Frontal cortex (tissue), 4 donors: Measurements from ENCODE around the gene KRTAP5-2. TPM values are rescaled to one million over a fixed set of nuclear protein-coding genes. Genes with fewer than 3 reads are reported as not detected.

Experiments
- DNase-seq, 2 donors: peaks; one replicate each; pipeline ENCODE4 v3.0.0; 2012; ENCODE audit warnings: low spot score in 2 of 2
- FAIRE-seq: peaks from 2 replicates; lab custom pipeline; 2012; peaks lifted over from hg19 to GRCh38; lab: Jason Lieb, UNC
- total RNA-seq: library from RNA; depleted of rRNA; stranded (reverse); fragments of >200 nt; gene quantifications from one replicate; pipeline ENCODE4 v1.2.3, GENCODE V29; 2014
- donor health status: control.
- donor health status: control.
- donor health status: control.

The KRTAP5-2 gene
- total RNA-seq, 1 donor from 2014 or later, result not detected

DNA sequence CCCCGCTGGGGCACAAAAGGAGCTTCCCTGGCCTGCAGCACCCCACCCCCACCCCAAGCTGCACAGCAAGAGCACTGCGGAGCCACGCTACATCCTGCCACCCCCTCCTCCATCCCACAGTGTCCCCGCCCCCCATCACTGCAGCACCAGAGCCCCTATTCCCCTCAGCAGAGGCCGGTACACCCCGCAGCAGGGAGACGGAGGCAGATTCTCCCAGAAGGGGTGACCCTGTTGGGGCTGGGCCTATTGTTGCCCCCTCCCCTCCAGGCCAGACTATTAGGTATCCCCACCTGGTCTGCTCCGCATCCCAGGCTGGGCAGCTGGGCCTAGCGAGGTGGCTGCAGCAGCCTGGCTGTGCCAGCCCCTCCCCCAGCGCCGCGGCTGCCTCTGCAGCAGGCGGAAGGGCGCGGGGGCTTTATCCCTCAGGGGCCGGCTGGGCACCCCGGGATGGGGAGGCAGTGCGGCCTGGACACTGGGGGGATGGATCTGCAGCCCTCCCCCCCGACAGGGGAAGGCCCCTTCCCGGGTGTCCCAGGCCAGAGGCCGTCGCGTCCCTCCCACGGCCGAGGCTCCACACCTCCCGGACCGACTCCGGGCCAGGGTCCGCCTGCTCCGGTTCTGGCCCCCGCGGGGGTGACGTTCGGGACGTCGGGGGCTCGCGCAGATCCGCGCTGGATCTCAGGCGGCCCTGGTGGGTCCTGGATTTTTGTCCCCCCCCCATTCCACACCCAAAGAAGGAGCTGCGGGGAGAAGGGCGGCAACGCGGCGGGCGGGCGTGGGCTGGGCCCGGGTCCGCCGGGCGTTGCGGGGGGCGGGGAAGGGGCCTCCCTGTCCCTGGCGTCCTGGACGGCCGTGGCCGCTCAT, 27.0 kb downstream of the KRTAP5-2 start:
- DNase-seq (peak in 1 of 2 donors; percentile 35), FAIRE-seq (no peak)

GRCh38 chr11:1570531-1570895, 27.6 kb downstream of the KRTAP5-2 start:
- DNase-seq, result peak in 1 of 2 donors; percentile 9
- no peak for FAIRE-seq

DNA sequence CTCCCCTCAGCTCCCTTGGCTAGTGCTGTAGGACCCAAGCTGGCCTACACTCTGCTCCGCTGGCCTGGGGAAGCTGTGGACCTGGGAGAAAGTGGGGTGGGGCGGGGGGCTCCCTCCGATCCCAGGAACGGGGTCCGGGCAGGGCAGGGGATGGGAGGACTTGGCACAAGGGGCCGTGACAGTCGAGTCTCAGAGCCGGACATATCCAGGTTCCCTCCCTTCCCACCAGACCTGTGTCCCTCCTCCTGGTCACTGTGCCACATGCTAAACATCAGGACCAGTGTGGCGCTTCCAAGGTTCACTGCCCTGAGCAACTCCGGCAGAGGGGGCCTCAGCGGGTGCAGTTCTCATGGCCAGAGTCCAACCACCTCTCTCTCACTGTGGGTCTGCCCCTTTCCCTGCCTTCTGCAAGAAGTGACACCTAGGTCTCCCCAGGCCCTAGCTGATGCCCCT, 28.1 kb downstream of the KRTAP5-2 start:
- peak in 1 of 2 donors; percentile 2 for DNase-seq
- no peak for FAIRE-seq

DNA sequence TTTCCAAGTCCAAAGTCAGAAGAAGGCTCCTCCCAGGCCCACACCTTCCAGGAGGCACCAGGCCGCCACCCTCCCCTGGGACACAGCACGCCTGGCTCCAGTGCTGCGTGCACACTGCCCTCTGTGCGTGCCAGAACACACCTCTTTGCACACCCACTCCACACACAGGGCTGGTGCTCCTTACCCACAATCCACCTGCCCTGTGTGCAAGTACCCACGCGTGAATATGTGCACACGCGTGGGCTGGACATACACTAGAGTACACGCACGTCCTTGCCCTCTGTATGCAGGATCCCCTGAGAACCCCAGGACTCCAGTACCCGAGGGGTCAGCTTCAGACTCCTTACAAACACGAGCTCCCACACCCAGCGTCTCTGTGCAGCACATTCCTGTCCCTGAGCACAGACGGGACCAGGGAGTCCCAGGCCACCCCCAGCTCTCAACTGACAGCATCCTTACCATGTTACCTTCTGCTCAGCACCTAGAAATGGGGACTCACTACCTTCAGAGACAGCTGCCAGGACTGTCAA, 28.8 kb downstream of the KRTAP5-2 start:
- FAIRE-seq, result no peak
- peak in 1 of 2 donors; percentile 8 for DNase-seq

GRCh38 chr11:1568441-1568911, 29.6 kb downstream of the KRTAP5-2 start:
- DNase-seq, result no peak
- FAIRE-seq, result no peak

DNA sequence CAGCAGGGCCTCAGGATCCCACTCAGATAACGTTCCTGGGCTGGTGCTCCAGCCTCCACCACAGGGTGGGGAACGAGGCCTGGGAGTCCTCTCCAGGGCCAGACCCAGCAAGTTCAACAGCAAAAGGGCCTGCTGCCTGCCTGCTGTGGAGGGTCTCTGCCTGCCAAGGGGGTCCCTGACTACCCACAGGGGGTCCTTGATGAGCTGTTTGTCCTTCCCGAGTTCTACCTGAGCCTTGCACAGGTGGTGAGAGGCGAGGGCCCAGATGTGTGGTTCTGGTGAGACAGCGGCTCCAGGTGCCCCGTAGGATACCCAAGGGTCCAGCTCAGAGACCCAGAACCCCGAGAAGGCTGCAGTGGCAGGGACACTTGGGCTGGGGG, 30.4 kb downstream of the KRTAP5-2 start:
- FAIRE-seq (no peak), DNase-seq (no peak)

DNA sequence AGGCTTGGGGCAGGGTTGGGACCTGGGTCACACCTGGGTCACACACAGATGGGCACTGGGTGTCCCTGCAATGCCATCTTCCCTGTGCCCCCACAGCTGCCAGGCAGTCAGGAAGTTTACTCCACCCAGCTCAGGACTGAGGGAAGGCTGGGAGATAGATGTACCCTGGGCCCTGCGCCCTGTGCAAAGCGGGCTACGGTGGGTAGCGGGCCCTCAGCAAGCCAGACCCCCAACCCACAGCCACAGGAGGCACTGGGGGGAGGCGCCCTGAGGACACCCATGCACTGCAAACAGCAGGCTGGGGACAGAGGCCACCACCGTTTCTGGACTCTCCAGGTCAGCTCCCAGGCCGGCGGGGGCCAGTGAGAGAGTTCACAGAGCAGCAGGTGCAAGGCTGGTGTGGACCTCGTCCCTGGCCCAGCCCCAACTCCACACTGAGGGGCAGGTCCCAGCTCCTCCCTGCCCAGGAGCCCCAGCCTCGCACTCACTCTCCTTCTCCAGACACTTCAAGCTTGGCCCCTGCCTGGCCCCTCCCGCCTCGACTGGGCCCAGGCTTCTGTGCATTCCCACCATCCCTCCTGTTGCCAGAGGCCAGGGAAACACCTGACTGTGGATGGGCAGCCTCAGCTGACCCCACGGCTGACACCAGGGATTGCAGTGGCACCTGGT, 30.9 kb downstream of the KRTAP5-2 start:
- DNase-seq, result no peak
- no peak for FAIRE-seq

- DNase-seq (no peak), FAIRE-seq (no peak)
These were observed 31.6 kb downstream of the KRTAP5-2 start for GRCh38 chr11:1566381-1567051.

GRCh38 chr11:1565904-1566247, 32.2 kb downstream of the KRTAP5-2 start:
- FAIRE-seq, result no peak
- no peak for DNase-seq

DNA sequence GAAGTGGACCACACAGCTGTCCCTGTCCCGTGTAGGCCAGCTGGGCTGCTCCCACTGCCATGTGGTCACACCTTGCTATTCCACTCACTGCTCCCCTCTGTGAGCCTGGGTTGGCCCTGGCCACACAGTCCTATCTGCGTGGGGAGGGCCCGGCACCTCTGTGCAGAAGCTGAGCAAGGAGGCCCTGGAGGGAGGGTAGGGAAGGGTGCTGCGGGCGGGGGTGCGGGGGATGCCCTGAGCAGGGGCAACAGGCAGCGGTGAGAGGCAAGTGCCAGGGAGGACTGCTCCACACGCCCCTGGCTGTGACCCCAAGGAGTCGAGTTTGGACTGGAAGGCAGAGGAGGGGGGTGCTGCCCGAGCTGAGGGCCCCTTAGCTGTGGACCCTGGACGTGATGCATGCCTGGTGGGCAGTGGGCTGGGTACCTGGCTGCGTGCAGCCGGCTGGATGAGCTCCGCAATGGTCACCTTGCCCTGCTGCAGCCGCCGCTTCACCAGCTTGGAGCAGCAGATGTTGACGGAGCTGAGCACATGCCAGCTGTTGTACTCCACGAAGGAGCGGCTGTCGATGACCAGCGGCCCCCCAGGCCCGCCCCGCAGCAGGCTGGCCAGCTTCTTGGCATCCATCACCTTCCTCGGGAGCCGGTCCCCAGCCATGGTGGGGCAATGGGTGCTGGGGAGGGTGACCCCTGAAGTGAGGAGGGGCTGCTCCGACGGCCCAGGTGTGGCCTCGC, 32.8 kb downstream of the KRTAP5-2 start:
- DNase-seq (no peak), FAIRE-seq (no peak)

- DNase-seq (peak in 1 of 2 donors; percentile 82), FAIRE-seq (no peak)
These were observed 33.4 kb downstream of the KRTAP5-2 start for GRCh38 chr11:1564535-1565172.

DNA sequence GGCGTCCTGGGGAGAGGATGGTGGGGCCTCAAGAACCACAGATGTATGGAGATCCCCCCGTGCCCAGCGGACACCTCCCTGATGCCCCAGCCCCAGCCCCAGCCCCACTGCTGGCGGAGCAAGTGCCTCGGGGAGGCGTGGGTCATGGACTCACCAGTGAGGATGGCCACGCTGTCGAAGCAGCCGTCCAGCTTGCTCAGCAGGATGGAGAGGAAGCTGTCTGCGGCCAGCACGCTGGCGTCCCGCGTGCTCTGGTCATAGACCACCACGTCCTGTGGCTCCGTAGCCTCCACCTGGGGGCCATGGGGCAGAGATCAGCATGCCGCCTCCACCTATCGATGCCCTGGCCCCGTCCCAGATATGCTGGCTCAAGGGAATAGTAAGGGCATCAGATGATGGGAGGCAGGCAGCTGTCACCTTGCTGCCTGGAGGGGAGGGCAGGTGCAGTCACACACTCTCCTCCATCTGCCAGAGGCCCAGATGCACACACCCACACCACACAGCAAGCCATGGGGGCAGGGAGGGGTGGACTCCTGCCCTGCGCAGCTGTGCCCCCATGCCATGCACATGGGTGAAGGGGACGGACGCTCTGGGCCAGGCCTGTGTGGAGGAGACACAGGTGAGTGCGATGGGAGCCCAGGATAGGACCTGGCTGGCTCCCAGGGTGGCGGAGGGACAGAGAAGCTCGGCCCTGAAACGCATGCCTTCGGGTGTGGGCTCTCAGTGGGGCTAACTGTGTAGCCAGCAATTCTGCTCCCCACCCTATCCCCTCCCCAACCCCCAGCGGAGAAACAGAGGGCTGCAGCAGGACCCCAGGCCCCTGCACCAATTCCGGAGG, 34.2 kb downstream of the KRTAP5-2 start:
- FAIRE-seq (no peak), DNase-seq (no peak)

DNA sequence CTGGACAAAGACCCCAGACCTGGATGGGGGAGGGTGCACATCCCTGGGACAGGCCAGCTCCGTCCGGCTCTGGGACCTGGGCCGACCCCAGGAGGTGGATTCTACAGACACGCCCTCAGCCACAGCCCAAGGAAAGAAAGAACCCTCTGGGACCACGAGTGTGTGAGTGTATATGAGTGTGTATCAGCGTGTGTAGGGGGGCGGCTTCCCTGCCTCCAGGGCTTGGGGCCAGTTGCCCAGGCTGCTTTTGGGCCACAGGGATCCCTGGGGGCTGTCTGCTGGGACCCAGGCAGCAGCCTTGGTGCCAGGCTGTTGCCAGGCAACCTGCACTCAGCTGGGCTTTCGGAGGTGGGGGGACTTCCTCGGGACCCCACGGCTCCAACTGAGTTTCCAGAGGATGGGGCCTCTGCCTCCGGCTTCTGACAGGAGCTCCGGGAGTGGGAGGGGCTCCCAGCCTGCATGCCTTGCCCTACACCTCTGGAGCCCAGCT, 34.9 kb downstream of the KRTAP5-2 start:
- no peak for FAIRE-seq

GRCh38 chr11:1562469-1563148, 35.5 kb downstream of the KRTAP5-2 start:
- FAIRE-seq (no peak), DNase-seq (no peak)

More for the DNA sequence above, 34.9 kb downstream of the KRTAP5-2 start:
- DNase-seq, result no peak

DNA sequence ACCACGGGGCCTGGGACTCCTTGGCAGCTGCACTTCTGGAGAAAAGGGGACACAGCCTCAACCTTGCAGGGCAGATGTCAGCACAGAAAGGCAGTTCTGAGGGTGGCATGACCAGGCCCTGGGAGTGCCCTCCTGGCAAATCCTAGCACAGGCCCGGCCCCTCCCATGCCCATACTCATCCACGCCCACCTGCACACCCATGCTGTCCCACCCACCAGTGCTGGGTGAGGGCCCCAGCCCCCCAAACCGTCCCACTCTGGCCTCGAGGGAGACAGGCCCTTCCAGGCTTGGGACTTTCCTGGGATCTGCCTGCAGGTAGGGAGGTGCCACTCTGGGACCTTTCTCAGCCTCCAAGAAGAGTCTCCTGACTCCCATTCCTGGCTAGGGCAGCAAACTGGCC, 36.1 kb downstream of the KRTAP5-2 start:
- no peak for FAIRE-seq

DNA sequence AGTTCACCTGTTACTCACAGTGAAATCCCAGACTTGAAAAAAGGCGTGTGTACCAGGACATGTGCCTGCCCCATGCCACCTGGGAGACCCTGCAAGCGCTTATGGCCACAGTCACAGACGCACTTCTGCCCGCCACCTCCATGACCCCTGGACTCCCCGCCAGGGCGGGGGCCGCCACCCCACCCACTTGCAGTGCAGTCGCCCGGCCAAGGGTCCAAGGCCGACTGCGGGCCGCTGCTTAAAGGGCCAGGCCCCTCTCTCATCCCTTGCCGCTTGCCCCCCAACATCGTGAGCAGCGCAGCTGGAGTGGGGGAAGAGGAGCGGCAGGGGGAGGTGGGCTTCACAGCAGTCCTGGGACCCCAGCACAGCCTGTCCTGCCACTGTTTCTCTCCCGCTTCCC, 36.8 kb downstream of the KRTAP5-2 start:
- DNase-seq, result no peak

More for the DNA sequence above, 36.1 kb downstream of the KRTAP5-2 start:
- no peak for DNase-seq

GRCh38 chr11:1560649-1561251, 37.3 kb downstream of the KRTAP5-2 start:
- no peak for FAIRE-seq
- no peak for DNase-seq

More for the DNA sequence above, 36.8 kb downstream of the KRTAP5-2 start:
- FAIRE-seq, result no peak
